Neural cell (in vitro differentiated cells): Measurements from ENCODE around the gene ME1. TPM values are rescaled to one million over a fixed set of nuclear protein-coding genes. Genes with fewer than 3 reads are reported as not detected.

Source experiments
- H2AFZ ChIP-seq: fragments of 200-600, 300-800 bp; sonication (generic), shearing (Covaris generic); 2 replicates; pipeline ENCODE4 v1.6.0; 2014; ENCODE audit warnings: low read depth, mild to moderate bottlenecking, antibody characterized with exemption, low read length, moderate library complexity
- H3F3A ChIP-seq: fragments of 200-600 bp; shearing (Covaris generic); 2 replicates; pipeline ENCODE4 v1.6.1; 2016; ENCODE audit warnings: mild to moderate bottlenecking, moderate library complexity, mixed read lengths, antibody characterized with exemption, low read length; ENCODE audit not compliant: insufficient read depth, poor library complexity, severe bottlenecking
- H3K27ac ChIP-seq: fragments of 200-600, 300-800 bp; sonication (generic), shearing (Covaris generic); 2 replicates; pipeline ENCODE4 v1.5.1; 2014; ENCODE audit warnings: mild to moderate bottlenecking, low read length, moderate library complexity
- H3K27me3 ChIP-seq: fragments of 300-800, 200-600 bp; sonication (generic), shearing (Covaris generic); 2 replicates; pipeline ENCODE4 v1.6.0; 2014; ENCODE audit warnings: mild to moderate bottlenecking, low read depth, low read length, moderate library complexity; ENCODE audit not compliant: insufficient read depth
- H3K36me3 ChIP-seq: fragments of 300-800, 200-600 bp; sonication (generic), shearing (Covaris generic); 2 replicates; pipeline ENCODE4 v1.5.1; 2014; ENCODE audit warnings: mild to moderate bottlenecking, antibody characterized with exemption, low read length, moderate library complexity; ENCODE audit not compliant: insufficient read depth
- H3K4me2 ChIP-seq: fragments of 300-800, 200-600 bp; sonication (generic), shearing (Covaris generic); 2 replicates; pipeline ENCODE4 v1.6.0; 2014; ENCODE audit warnings: mild to moderate bottlenecking, low read length
- H3K4me3 ChIP-seq: fragments of 300-800, 200-600 bp; sonication (generic), shearing (Covaris generic); 2 replicates; pipeline ENCODE4 v1.5.1; 2014; ENCODE audit warnings: mild to moderate bottlenecking, low read length, moderate library complexity
- H3K79me2 ChIP-seq: fragments of 200-600 bp; shearing (Covaris generic); replicated peaks from 2 replicates; pipeline ENCODE4 v1.6.0; 2014; ENCODE audit warnings: mild to moderate bottlenecking, low read length, moderate library complexity; ENCODE audit not compliant: insufficient read depth
- H3K9ac ChIP-seq: fragments of 300-800, 200-600 bp; sonication (generic), shearing (Covaris generic); 2 replicates; pipeline ENCODE4 v1.6.1; 2016; ENCODE audit warnings: mild to moderate bottlenecking, low read length, mixed read lengths
- H3K9me2 ChIP-seq: fragments of 200-600 bp; shearing (Covaris generic); 2 replicates; pipeline ENCODE4 v1.6.1; 2016; ENCODE audit warnings: mild to moderate bottlenecking, low read length, mixed read lengths; ENCODE audit not compliant: insufficient read depth
- H3K9me3 ChIP-seq: fragments of 200-600, 300-800 bp; sonication (generic), shearing (Covaris generic); 2 replicates; pipeline ENCODE4 v1.6.1; 2016; ENCODE audit warnings: mild to moderate bottlenecking, mixed run types, low read length, moderate library complexity, mixed read lengths
- H4K20me1 ChIP-seq: fragments of 200-600 bp; shearing (Covaris generic); 2 replicates; pipeline ENCODE4 v1.6.1; 2016; ENCODE audit warnings: mild to moderate bottlenecking, mixed run types; ENCODE audit not compliant: insufficient read depth
- CTCF ChIP-seq: fragments of 450-650 bp; IDR thresholded peaks from 2 replicates; pipeline ENCODE4 v1.5.1; 2014; ENCODE audit warnings: antibody characterized with exemption, mild to moderate bottlenecking, moderate library complexity; ENCODE audit not compliant: poor library complexity, severe bottlenecking
- EP300 ChIP-seq: fragments of 450-650 bp; conservative IDR thresholded peaks from 2 replicates; pipeline ENCODE4 v1.6.1; 2014; ENCODE audit warnings: antibody characterized with exemption, mild to moderate bottlenecking, moderate library complexity; ENCODE audit not compliant: poor library complexity, severe bottlenecking
- EZH2 ChIP-seq: fragments of 200-600, 300-800 bp; shearing (Covaris generic), sonication (generic); IDR thresholded peaks from 2 replicates; pipeline ENCODE4 v1.6.1; 2014; ENCODE audit warnings: antibody characterized with exemption, low read length, borderline replicate concordance, mild to moderate bottlenecking; ENCODE audit not compliant: insufficient read depth, poor library complexity, severe bottlenecking
- MXI1 ChIP-seq: fragments of 450-650 bp; conservative IDR thresholded peaks from 2 replicates; pipeline ENCODE4 v1.6.1; 2014; ENCODE audit warnings: antibody characterized with exemption, mild to moderate bottlenecking; ENCODE audit not compliant: poor library complexity, severe bottlenecking
- POLR2AphosphoS5 ChIP-seq: IDR thresholded peaks from 2 replicates; pipeline ENCODE4 v1.6.1; 2012
- RAD21 ChIP-seq: fragments of 450-650 bp; conservative IDR thresholded peaks from 2 replicates; pipeline ENCODE4 v1.6.1; 2014; ENCODE audit warnings: antibody characterized with exemption, mild to moderate bottlenecking, moderate library complexity
- REST ChIP-seq: IDR thresholded peaks from 2 replicates; pipeline ENCODE4 v1.6.1; 2012; ENCODE audit warnings: borderline replicate concordance
- SMC3 ChIP-seq: fragments of 450-650 bp; conservative IDR thresholded peaks from 2 replicates; pipeline ENCODE4 v1.6.1; 2014; ENCODE audit warnings: antibody characterized with exemption, mild to moderate bottlenecking, moderate library complexity; ENCODE audit not compliant: poor library complexity
- TAF1 ChIP-seq: IDR thresholded peaks from 2 replicates; pipeline ENCODE4 v1.6.1; 2012; ENCODE audit warnings: low read depth
- polyA plus RNA-seq: library from polyadenylated mRNA; depleted of rRNA; stranded (reverse); fragments of >200 nt; gene quantifications from 2 replicates; pipeline ENCODE4 v1.2.3, GENCODE V29; 2014

ME1 gene
- polyA plus RNA-seq, 1 donor from 2014 or later: 0.09 TPM

GRCh38 chr6:83474309-83474708 lies 43.5 kb upstream of the ME1 start:
- Histone ChIP-seq H2AFZ (no peak overlapping the region), H3K79me2 (no peaks in the 10 kb centered on the region), H3K36me3 (no peaks in the 10 kb centered on the region), H3K27ac (no peak overlapping the region), H3K9me2 (no peaks in the 10 kb centered on the region), H3K27me3 (no peaks in the 10 kb centered on the region), H3K4me3 (no peak overlapping the region), H3K9ac (no peak overlapping the region), H4K20me1 (no peaks in the 10 kb centered on the region), H3K4me2 (no peak overlapping the region), H3F3A (no peaks in the 10 kb centered on the region), H3K9me3 (no peaks in the 10 kb centered on the region)
- TF ChIP-seq TAF1 (no peak), SMC3 (no peak), REST (no peak), EP300 (no peak), MXI1 (no peak), POLR2AphosphoS5 (no peak), CTCF (no peak), RAD21 (no peak), EZH2 (no peak)

DNA sequence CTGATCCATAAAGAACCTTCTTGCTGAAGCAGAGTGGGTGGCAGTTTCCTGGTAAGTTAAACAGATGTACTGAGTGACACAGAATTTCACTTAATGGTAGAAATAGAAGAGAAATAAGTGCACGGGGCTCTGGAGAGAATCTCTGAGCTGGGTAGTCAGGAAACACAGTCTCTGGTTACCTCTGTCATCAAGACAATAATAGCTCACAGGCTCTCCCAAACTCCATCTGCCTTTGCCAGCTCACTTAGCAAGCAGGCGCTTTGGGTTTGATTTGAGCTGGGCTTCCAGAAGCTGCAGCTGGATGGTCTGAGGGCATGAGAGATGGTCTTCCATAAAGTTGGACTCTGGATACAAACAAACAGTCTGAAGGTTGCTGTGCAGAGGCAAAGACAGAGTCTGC lies 41.9 kb upstream of the ME1 start:
- no peak overlapping the region for H2AFZ ChIP-seq
- H3K9ac ChIP-seq: no peak overlapping the region
- H3K9me3 ChIP-seq: no peaks in the 10 kb centered on the region
- H3K36me3 ChIP-seq: no peaks in the 10 kb centered on the region
- H3K9me2 ChIP-seq: no peaks in the 10 kb centered on the region
- no peak overlapping the region for H3K4me2 ChIP-seq
- H3K4me3 ChIP-seq: no peak overlapping the region
- TF ChIP-seq EP300: no peak
- no peak for TF ChIP-seq CTCF
- TF ChIP-seq SMC3: no peak
- no peak for TF ChIP-seq EZH2
- no peaks in the 10 kb centered on the region for H3F3A ChIP-seq
- H3K27me3 ChIP-seq: no peaks in the 10 kb centered on the region
- H4K20me1 ChIP-seq: no peaks in the 10 kb centered on the region
- H3K79me2 ChIP-seq: no peaks in the 10 kb centered on the region
- no peak overlapping the region for H3K27ac ChIP-seq
